Spinal cord (tissue), 10 donors: Measurements from ENCODE around the gene PXDC1. TPM values are rescaled to one million over a fixed set of nuclear protein-coding genes. Genes with fewer than 3 reads are reported as not detected.

ENCODE experiments used
- DNase-seq, 6 donors: peaks; one replicate each; pipeline versions ENCODE4 v3.0.0 to v3.0.0-alpha.2; 2013 to 2015; ENCODE audit warnings: low spot score in 6 of 6, low read depth in 4 of 6
- H3K27ac ChIP-seq: one replicate; pipeline ENCODE4 v1.5.1; 2013; ENCODE audit warnings: low read depth, low read length, control low read depth
- H3K27me3 ChIP-seq: one replicate; pipeline ENCODE4 v1.6.1; 2013; ENCODE audit warnings: low read length; ENCODE audit not compliant: control insufficient read depth, insufficient read depth
- H3K36me3 ChIP-seq: one replicate; pipeline ENCODE4 v1.6.1; 2013; ENCODE audit warnings: low read length; ENCODE audit not compliant: control insufficient read depth, insufficient read depth
- H3K4me1 ChIP-seq: one replicate; pipeline ENCODE4 v1.6.1; 2013; ENCODE audit warnings: low read length; ENCODE audit not compliant: control insufficient read depth, insufficient read depth
- H3K4me3 ChIP-seq: one replicate; pipeline ENCODE4 v1.5.1; 2013; ENCODE audit warnings: low read depth, low read length, control low read depth
- H3K9me3 ChIP-seq: one replicate; pipeline ENCODE4 v1.6.1; 2013; ENCODE audit warnings: low read length; ENCODE audit not compliant: control insufficient read depth, insufficient read depth
- WGBS: methylation state at CpG from one replicate; pipeline ENCODE4 v1.1.5; 2013; ENCODE audit warnings: missing lambda C conversion rate; ENCODE audit not compliant: insufficient coverage; 5-methylcytosine and 5-hydroxymethylcytosine counted together
- polyA plus RNA-seq, 2 donors: library from polyadenylated mRNA; unstranded; fragments of 120-200 nt; gene quantifications; one replicate each; pipeline ENCODE4 v1.2.1, GENCODE V29; 2013; ENCODE audit not compliant: insufficient read length in 2 of 2
- total RNA-seq, 2 donors: library from RNA; depleted of rRNA in 1 of 2; stranded (reverse); fragments of 120-200 nt in 1 of 2; fragments of >200 nt in 1 of 2; gene quantifications; one replicate each; pipeline versions ENCODE4 v1.2.3 to v1.2.4, GENCODE V29; 2013 to 2014
- donor health status: healthy.

The PXDC1 gene
- total and polyA plus RNA-seq, 4 donors, result 14.4 to 30.7 (median 22.6) TPM

GRCh38 chr6:3782876-3783832, 31.6 kb upstream of the PXDC1 start:
- H3K4me3 ChIP-seq, result no peak overlapping the region
- H3K27me3 ChIP-seq, result no peaks in the 10 kb centered on the region
- H3K27ac ChIP-seq, result no peak overlapping the region
- H3K9me3 ChIP-seq, result no peaks in the 10 kb centered on the region
- no peaks in the 10 kb centered on the region for H3K36me3 ChIP-seq
- no peak for DNase-seq
- 75% methylated on average over 12 of the region's 17 CpGs for WGBS
- H3K4me1 ChIP-seq, result peaks cover 3% of the 10 kb centered on the region

GRCh38 chr6:3781504-3781903, 30.0 kb upstream of the PXDC1 start:
- H3K4me3 ChIP-seq, result no peak overlapping the region
- no peaks in the 10 kb centered on the region for H3K36me3 ChIP-seq
- WGBS, result 67% methylated on average over 4 of the region's 8 CpGs
- no peaks in the 10 kb centered on the region for H3K27me3 ChIP-seq
- H3K27ac ChIP-seq, result no peak overlapping the region
- DNase-seq, result peak in 1 of 6 donors; percentile 40
- no peaks in the 10 kb centered on the region for H3K9me3 ChIP-seq
- H3K4me1 ChIP-seq, result peaks cover 12% of the 10 kb centered on the region

- no peak overlapping the region for H3K27ac ChIP-seq
- H3K4me1 ChIP-seq, result peaks cover 12% of the 10 kb centered on the region
- no peak for DNase-seq
- H3K9me3 ChIP-seq, result no peaks in the 10 kb centered on the region
- no peak overlapping the region for H3K4me3 ChIP-seq
- WGBS, result 97% methylated on average over 6 of the region's 6 CpGs
- H3K27me3 ChIP-seq, result no peaks in the 10 kb centered on the region
- H3K36me3 ChIP-seq, result no peaks in the 10 kb centered on the region
Observed at GRCh38 chr6:3779574-3779849, 28.0 kb upstream of the PXDC1 start.

GRCh38 chr6:3778701-3779573, 27.4 kb upstream of the PXDC1 start:
- no peak overlapping the region for H3K4me3 ChIP-seq
- H3K4me1 ChIP-seq, result peaks cover 14% of the 10 kb centered on the region
- no peak for DNase-seq

GRCh38 chr6:3777730-3778461, 26.4 kb upstream of the PXDC1 start:
- H3K4me3 ChIP-seq, result no peak overlapping the region
- H3K27me3 ChIP-seq, result no peaks in the 10 kb centered on the region
- peaks cover 13% of the 10 kb centered on the region for H3K4me1 ChIP-seq
- WGBS, result 18% methylated on average over 13 of the region's 18 CpGs
- DNase-seq, result peak in 2 of 6 donors; percentile 44 to 61
- no peaks in the 10 kb centered on the region for H3K9me3 ChIP-seq
- H3K27ac ChIP-seq, result no peak overlapping the region
- H3K36me3 ChIP-seq, result no peaks in the 10 kb centered on the region

More at GRCh38 chr6:3778701-3779573, 27.4 kb upstream of the PXDC1 start:
- Histone ChIP-seq H3K36me3 (no peaks in the 10 kb centered on the region), H3K27me3 (no peaks in the 10 kb centered on the region), H3K9me3 (no peaks in the 10 kb centered on the region), H3K27ac (no peak overlapping the region)
- 87% methylated on average over 9 of the region's 11 CpGs for WGBS

GRCh38 chr6:3776881-3777507, 25.5 kb upstream of the PXDC1 start:
- WGBS, result 80% methylated on average over 6 of the region's 6 CpGs
- Histone ChIP-seq H3K27ac (no peak overlapping the region), H3K4me1 (peaks cover 12% of the 10 kb centered on the region), H3K36me3 (no peaks in the 10 kb centered on the region), H3K4me3 (no peak overlapping the region), H3K27me3 (no peaks in the 10 kb centered on the region), H3K9me3 (no peaks in the 10 kb centered on the region)
- DNase-seq, result no peak

- no peaks in the 10 kb centered on the region for H3K36me3 ChIP-seq
- H3K27ac ChIP-seq, result no peak overlapping the region
- H3K27me3 ChIP-seq, result no peaks in the 10 kb centered on the region
- no peak for DNase-seq
- no peaks in the 10 kb centered on the region for H3K9me3 ChIP-seq
- WGBS, result 100% methylated on average over 2 of the region's 4 CpGs
- peaks cover 12% of the 10 kb centered on the region for H3K4me1 ChIP-seq
- no peak overlapping the region for H3K4me3 ChIP-seq
Observed at GRCh38 chr6:3775847-3776246, 24.3 kb upstream of the PXDC1 start.

- H3K27me3 ChIP-seq, result no peaks in the 10 kb centered on the region
- no peaks in the 10 kb centered on the region for H3K9me3 ChIP-seq
- H3K4me1 ChIP-seq, result peaks cover 12% of the 10 kb centered on the region
- H3K27ac ChIP-seq, result no peak overlapping the region
- no peak for DNase-seq
- no peaks in the 10 kb centered on the region for H3K36me3 ChIP-seq
- H3K4me3 ChIP-seq, result no peak overlapping the region
- 99% methylated on average over 6 of the region's 7 CpGs for WGBS
Observed at GRCh38 chr6:3775386-3775785, 23.9 kb upstream of the PXDC1 start.
